ENCODE data around the gene HNF4A. TPM values are rescaled to one million over a fixed set of nuclear protein-coding genes. Genes with fewer than 3 reads are reported as not detected.

Gene HNF4A
- total RNA-seq, 1 donor = not detected

GRCh38 chr20:44439318-44439717 is 83.8 kb downstream of the HNF4A start:
- H2AFZ ChIP-seq (ENCODE audit: low read length) = no peak overlapping the region
- no peaks in the 10 kb centered on the region for H3K27me3 ChIP-seq (ENCODE audit: insufficient read depth, low read length)
- no peaks in the 10 kb centered on the region for H3K36me3 ChIP-seq (ENCODE audit: insufficient read depth, low read length)
- no peak for DNase-seq (ENCODE audit: insufficient read length, low spot score, missing footprints)
- no peaks in the 10 kb centered on the region for H3K4me1 ChIP-seq (ENCODE audit: insufficient read depth, low read length)
- no peak overlapping the region for H3K27ac ChIP-seq (ENCODE audit: low read depth, low read length)
- no peaks in the 10 kb centered on the region for H3K9me3 ChIP-seq (ENCODE audit: low read depth, low read length)
- H4K20me1 ChIP-seq (ENCODE audit: insufficient read depth, low read length) = no peaks in the 10 kb centered on the region
- H3K4me2 ChIP-seq (ENCODE audit: insufficient read depth, low read length) = no peak overlapping the region
- no peak for TF ChIP-seq CTCF (IDR thresholded peaks at IDR 0.05; ENCODE audit: extremely low read depth, low read depth, low read length)
- H3K4me3 ChIP-seq (ENCODE audit: insufficient read depth, low read length) = no peak overlapping the region
- no peaks in the 10 kb centered on the region for H3K79me2 ChIP-seq (ENCODE audit: insufficient read depth, low read length)

- no peak for TF ChIP-seq CTCF (IDR thresholded peaks at IDR 0.05; ENCODE audit: extremely low read depth, low read depth, low read length)
- no peak for DNase-seq (ENCODE audit: insufficient read length, low spot score, missing footprints)
- no peaks in the 10 kb centered on the region for H3K36me3 ChIP-seq (ENCODE audit: insufficient read depth, low read length)
- no peak overlapping the region for H3K4me3 ChIP-seq (ENCODE audit: insufficient read depth, low read length)
- H3K4me2 ChIP-seq (ENCODE audit: insufficient read depth, low read length) = no peak overlapping the region
- H3K27ac ChIP-seq (ENCODE audit: low read depth, low read length) = no peak overlapping the region
- no peaks in the 10 kb centered on the region for H4K20me1 ChIP-seq (ENCODE audit: insufficient read depth, low read length)
- H3K4me1 ChIP-seq (ENCODE audit: insufficient read depth, low read length) = no peaks in the 10 kb centered on the region
- no peaks in the 10 kb centered on the region for H3K79me2 ChIP-seq (ENCODE audit: insufficient read depth, low read length)
- no peak overlapping the region for H2AFZ ChIP-seq (ENCODE audit: low read length)
- no peaks in the 10 kb centered on the region for H3K27me3 ChIP-seq (ENCODE audit: insufficient read depth, low read length)
- no peaks in the 10 kb centered on the region for H3K9me3 ChIP-seq (ENCODE audit: low read depth, low read length)
Measured at GRCh38 chr20:44442298-44443070, 87.0 kb downstream of the HNF4A start.

GRCh38 chr20:44445742-44446710 is 90.5 kb downstream of the HNF4A start:
- no peaks in the 10 kb centered on the region for H3K79me2 ChIP-seq (ENCODE audit: insufficient read depth, low read length)
- H3K9me3 ChIP-seq (ENCODE audit: low read depth, low read length) = no peaks in the 10 kb centered on the region
- H3K27ac ChIP-seq (ENCODE audit: low read depth, low read length) = no peak overlapping the region
- no peaks in the 10 kb centered on the region for H3K36me3 ChIP-seq (ENCODE audit: insufficient read depth, low read length)
- DNase-seq (ENCODE audit: insufficient read length, low spot score, missing footprints) = no peak
- H3K4me3 ChIP-seq (ENCODE audit: insufficient read depth, low read length) = no peak overlapping the region
- TF ChIP-seq CTCF (IDR thresholded peaks at IDR 0.05; ENCODE audit: extremely low read depth, low read depth, low read length) = no peak
- H4K20me1 ChIP-seq (ENCODE audit: insufficient read depth, low read length) = no peaks in the 10 kb centered on the region
- H3K4me1 ChIP-seq (ENCODE audit: insufficient read depth, low read length) = no peaks in the 10 kb centered on the region
- no peak overlapping the region for H3K4me2 ChIP-seq (ENCODE audit: insufficient read depth, low read length)
- peaks cover 5% of the 10 kb centered on the region for H3K27me3 ChIP-seq (ENCODE audit: insufficient read depth, low read length)
- no peak overlapping the region for H2AFZ ChIP-seq (ENCODE audit: low read length)
